Umbilical cord (tissue), 2 donors: Measurements from ENCODE around the gene USF1. TPM values are rescaled to one million over a fixed set of nuclear protein-coding genes. Genes with fewer than 3 reads are reported as not detected.
"Not testable (repeated sequence)": the region's sequence is repeated elsewhere in the genome, so short reads cannot be mapped to it uniquely, and the experiment has no call there.

Experiments used
- DNase-seq: peaks from one replicate; pipeline ENCODE4 v3.0.0-alpha.2; 2015; ENCODE audit warnings: low spot score
- total RNA-seq: library from RNA; depleted of rRNA; stranded (reverse); fragments of >200 nt; gene quantifications from one replicate; pipeline ENCODE4 v1.2.3, GENCODE V29; 2014; ENCODE audit warnings: low replicate concordance; ENCODE audit not compliant: insufficient read depth

Gene USF1
- total RNA-seq, 1 donor from 2014 or later: 33.9 TPM

GRCh38 chr1:160992036-160992435, 53.7 kb downstream of the USF1 start:
- DNase-seq: not testable (repeated sequence)

Other genes with a start within 250 kb of the USF1 start
- gene LY9, start 249.8 kb downstream of the USF1 start, total RNA-seq: 11.6 TPM
- gene CD244, start 183.1 kb downstream of the USF1 start, total RNA-seq: 1.9 TPM
- 2.2 TPM for gene ITLN1, start 160.8 kb downstream of the USF1 start, total RNA-seq
- gene ITLN2, start 91.2 kb downstream of the USF1 start, total RNA-seq: not detected
- 30.6 TPM for gene F11R, start 24.8 kb downstream of the USF1 start, total RNA-seq
- gene TSTD1, start 7.0 kb downstream of the USF1 start, total RNA-seq: 40.9 TPM
- 4.6 TPM for gene ARHGAP30, start 23.9 kb upstream of the USF1 start, total RNA-seq
- 6.3 TPM for gene NECTIN4, start 43.6 kb upstream of the USF1 start, total RNA-seq
- gene KLHDC9, start 52.4 kb upstream of the USF1 start, total RNA-seq: 10.6 TPM
- gene PFDN2, start 72.1 kb upstream of the USF1 start, total RNA-seq: 2.4 TPM
- 30.6 TPM for gene NIT1, start 72.1 kb upstream of the USF1 start, total RNA-seq
- gene DEDD, start 86.7 kb upstream of the USF1 start, total RNA-seq: 20.9 TPM
- 96.8 TPM for gene UFC1, start 108.0 kb upstream of the USF1 start, total RNA-seq
- gene USP21, start 113.5 kb upstream of the USF1 start, total RNA-seq: 30.1 TPM
- gene PPOX, start 120.4 kb upstream of the USF1 start, total RNA-seq: 17.3 TPM
- gene B4GALT3, start 131.5 kb upstream of the USF1 start, total RNA-seq: 9.1 TPM
- 7.5 TPM for gene ADAMTS4, start 153.1 kb upstream of the USF1 start, total RNA-seq
- 35.2 TPM for gene NDUFS2, start 156.4 kb upstream of the USF1 start, total RNA-seq
- gene FCER1G, start 169.3 kb upstream of the USF1 start, total RNA-seq: 52.5 TPM
- gene APOA2, start 177.7 kb upstream of the USF1 start, total RNA-seq: not detected
- 7.5 TPM for gene TOMM40L, start 180.1 kb upstream of the USF1 start, total RNA-seq
- gene NR1I3, start 192.2 kb upstream of the USF1 start, total RNA-seq: 0.48 TPM
- gene PCP4L1, start 212.8 kb upstream of the USF1 start, total RNA-seq: 8.2 TPM